ENCODE data around the gene DUOX1.
A peak's percentile ranks its signal among the peaks of the same experiment; 100 is the strongest.

Gene DUOX1

GRCh38 chr15:45126535-45127158 is 3.1 kb upstream of the DUOX1 start:
- peak; percentile 59 for TF ChIP-seq RAD21 (IDR thresholded peaks at IDR 0.05; ENCODE audit: low read depth)
- TF ChIP-seq EGR1 (IDR thresholded peaks at IDR 0.05), result no peak

- TF ChIP-seq ZBTB7A (IDR thresholded peaks at IDR 0.05; ENCODE audit: low read depth) (no peak), TEAD4 (IDR thresholded peaks at IDR 0.05) (no peak), CREB1 (IDR thresholded peaks at IDR 0.05; ENCODE audit: low read depth) (no peak), CEBPB (IDR thresholded peaks at IDR 0.05) (no peak), USF1 (IDR thresholded peaks at IDR 0.05) (no peak), NFIC (IDR thresholded peaks at IDR 0.05) (no peak), EGR1 (IDR thresholded peaks at IDR 0.05) (no peak), YY1 (IDR thresholded peaks at IDR 0.05; ENCODE audit: low read depth) (no peak), RAD21 (IDR thresholded peaks at IDR 0.05; ENCODE audit: low read depth) (no peak), MAX (IDR thresholded peaks at IDR 0.05) (no peak), FOXM1 (IDR thresholded peaks at IDR 0.05; ENCODE audit: borderline replicate concordance, low read depth) (no peak), EP300 (IDR thresholded peaks at IDR 0.05; ENCODE audit: borderline replicate concordance) (no peak)
These were observed 689 bp upstream of the DUOX1 start for GRCh38 chr15:45128971-45129639.

- no peak for TF ChIP-seq MAX (IDR thresholded peaks at IDR 0.05)
- TF ChIP-seq FOXM1 (IDR thresholded peaks at IDR 0.05; ENCODE audit: borderline replicate concordance, low read depth), result no peak
- TF ChIP-seq USF1 (IDR thresholded peaks at IDR 0.05), result no peak
- no peak for TF ChIP-seq EP300 (IDR thresholded peaks at IDR 0.05; ENCODE audit: borderline replicate concordance)
- TF ChIP-seq TAF1 (IDR thresholded peaks at IDR 0.05; ENCODE audit: low read depth), result no peak
- TF ChIP-seq YY1 (IDR thresholded peaks at IDR 0.05; ENCODE audit: low read depth), result no peak
These were observed 652 bp downstream of the DUOX1 start for GRCh38 chr15:45130291-45131000.

- TF ChIP-seq RAD21 (IDR thresholded peaks at IDR 0.05; ENCODE audit: low read depth) (no peak), FOXM1 (IDR thresholded peaks at IDR 0.05; ENCODE audit: borderline replicate concordance, low read depth) (no peak), TCF12 (IDR thresholded peaks at IDR 0.05; ENCODE audit: low read depth) (no peak), TEAD4 (IDR thresholded peaks at IDR 0.05) (no peak), YY1 (IDR thresholded peaks at IDR 0.05; ENCODE audit: low read depth) (no peak), MAX (IDR thresholded peaks at IDR 0.05) (no peak), EGR1 (IDR thresholded peaks at IDR 0.05) (no peak), CEBPB (IDR thresholded peaks at IDR 0.05) (no peak), NFIC (IDR thresholded peaks at IDR 0.05) (no peak), EP300 (IDR thresholded peaks at IDR 0.05; ENCODE audit: borderline replicate concordance) (no peak), REST (IDR thresholded peaks at IDR 0.05; ENCODE audit: low read depth) (no peak), CREB1 (IDR thresholded peaks at IDR 0.05; ENCODE audit: low read depth) (no peak), USF1 (IDR thresholded peaks at IDR 0.05) (no peak), TAF1 (IDR thresholded peaks at IDR 0.05; ENCODE audit: low read depth) (no peak), ZBTB7A (IDR thresholded peaks at IDR 0.05; ENCODE audit: low read depth) (no peak)
These were observed 1.7 kb downstream of the DUOX1 start for GRCh38 chr15:45131510-45131909.

GRCh38 chr15:45132844-45133560 is 3.2 kb downstream of the DUOX1 start:
- TF ChIP-seq CEBPB (IDR thresholded peaks at IDR 0.05), result no peak
- TF ChIP-seq MAX (IDR thresholded peaks at IDR 0.05), result no peak
- TF ChIP-seq TCF12 (IDR thresholded peaks at IDR 0.05; ENCODE audit: low read depth), result no peak
- TF ChIP-seq YY1 (IDR thresholded peaks at IDR 0.05; ENCODE audit: low read depth), result no peak
- TF ChIP-seq EP300 (IDR thresholded peaks at IDR 0.05; ENCODE audit: borderline replicate concordance), result no peak
- no peak for TF ChIP-seq USF1 (IDR thresholded peaks at IDR 0.05)
- TF ChIP-seq EGR1 (IDR thresholded peaks at IDR 0.05), result no peak
- TF ChIP-seq TAF1 (IDR thresholded peaks at IDR 0.05; ENCODE audit: low read depth), result no peak
- no peak for TF ChIP-seq REST (IDR thresholded peaks at IDR 0.05; ENCODE audit: low read depth)
- no peak for TF ChIP-seq FOXM1 (IDR thresholded peaks at IDR 0.05; ENCODE audit: borderline replicate concordance, low read depth)
- TF ChIP-seq TEAD4 (IDR thresholded peaks at IDR 0.05), result no peak
